HFF-Myc (cell line): ENCODE data around the gene SH3BGR.

Source experiments
- DNase-seq: peaks from one replicate; pipeline ENCODE4 v3.0.0-alpha.2; 2011; ENCODE audit warnings: low read depth; ENCODE audit errors: extremely low read depth
- H3K4me3 ChIP-seq: replicated peaks from 2 replicates; pipeline ENCODE4 v1.5.1; 2011; ENCODE audit warnings: low read depth, mild to moderate bottlenecking, control low read depth, low read length
- TF ChIP-seq, protein P1 (sequence below): IDR thresholded peaks from 2 replicates; pipeline ENCODE4 v1.5.1; 2012; ENCODE audit warnings: mild to moderate bottlenecking, low read depth, low read length, control low read depth; ENCODE audit errors: missing control alignments

The SH3BGR gene

DNA sequence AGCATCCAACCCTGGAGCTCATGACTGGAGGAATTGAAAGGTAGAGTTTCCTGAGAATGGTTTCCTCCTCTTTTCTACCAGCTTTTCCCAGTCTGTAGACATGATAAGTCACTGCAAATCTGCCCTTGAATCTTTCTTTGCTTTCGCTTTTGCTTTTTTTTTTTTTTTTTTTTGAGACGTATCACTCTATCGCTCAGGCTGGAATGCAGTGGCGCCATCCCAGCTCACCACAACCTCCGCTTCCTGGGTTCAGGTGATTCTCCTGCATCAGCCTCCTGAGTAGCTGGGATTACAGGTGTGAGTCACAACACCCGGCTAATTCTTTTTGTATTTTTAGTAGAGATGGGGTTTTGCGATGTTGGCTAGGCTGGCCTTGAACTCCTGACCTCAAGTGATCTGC is 4.5 kb upstream of the SH3BGR start:
- TF ChIP-seq, protein P1, sequence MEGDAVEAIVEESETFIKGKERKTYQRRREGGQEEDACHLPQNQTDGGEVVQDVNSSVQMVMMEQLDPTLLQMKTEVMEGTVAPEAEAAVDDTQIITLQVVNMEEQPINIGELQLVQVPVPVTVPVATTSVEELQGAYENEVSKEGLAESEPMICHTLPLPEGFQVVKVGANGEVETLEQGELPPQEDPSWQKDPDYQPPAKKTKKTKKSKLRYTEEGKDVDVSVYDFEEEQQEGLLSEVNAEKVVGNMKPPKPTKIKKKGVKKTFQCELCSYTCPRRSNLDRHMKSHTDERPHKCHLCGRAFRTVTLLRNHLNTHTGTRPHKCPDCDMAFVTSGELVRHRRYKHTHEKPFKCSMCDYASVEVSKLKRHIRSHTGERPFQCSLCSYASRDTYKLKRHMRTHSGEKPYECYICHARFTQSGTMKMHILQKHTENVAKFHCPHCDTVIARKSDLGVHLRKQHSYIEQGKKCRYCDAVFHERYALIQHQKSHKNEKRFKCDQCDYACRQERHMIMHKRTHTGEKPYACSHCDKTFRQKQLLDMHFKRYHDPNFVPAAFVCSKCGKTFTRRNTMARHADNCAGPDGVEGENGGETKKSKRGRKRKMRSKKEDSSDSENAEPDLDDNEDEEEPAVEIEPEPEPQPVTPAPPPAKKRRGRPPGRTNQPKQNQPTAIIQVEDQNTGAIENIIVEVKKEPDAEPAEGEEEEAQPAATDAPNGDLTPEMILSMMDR = no peak
- no peak overlapping the region for H3K4me3 ChIP-seq
- DNase-seq = no peak

DNA sequence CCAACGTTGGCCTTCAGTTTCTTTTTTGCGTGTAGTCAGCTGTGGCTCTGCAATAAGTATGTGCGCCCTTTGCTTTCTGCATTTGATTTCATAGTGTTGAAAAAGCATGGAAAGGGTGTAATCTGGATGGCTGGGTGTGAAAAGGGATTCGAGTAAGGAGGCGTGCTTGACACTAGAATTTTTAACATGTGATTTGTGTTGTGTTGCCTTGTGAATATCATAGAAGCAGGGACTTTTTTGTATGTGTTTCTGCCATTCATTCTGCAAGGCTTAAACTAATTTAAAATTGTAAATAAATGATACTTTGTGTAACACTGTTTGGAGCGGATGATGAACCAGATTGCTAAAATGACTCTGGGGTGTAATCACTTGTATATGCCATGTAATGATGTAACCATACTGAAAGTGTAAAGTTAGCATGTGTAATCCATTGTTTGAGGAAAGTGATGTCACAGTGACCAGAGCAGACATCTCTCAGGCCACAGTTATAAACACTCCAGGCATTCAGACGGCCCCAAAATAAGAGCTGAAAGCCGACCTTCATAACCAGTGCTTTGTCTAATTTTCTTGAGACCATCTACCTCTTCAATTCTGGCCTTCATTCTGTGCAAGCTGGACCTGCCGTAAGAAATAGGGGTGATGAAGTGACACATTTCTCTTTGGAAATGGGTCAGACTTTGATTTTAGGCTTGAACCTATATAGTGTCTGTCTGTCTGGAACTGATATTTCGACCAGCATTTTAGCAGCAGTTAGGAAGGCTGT is 618 bp downstream of the SH3BGR start:
- TF ChIP-seq, protein P1 = no peak
- no peak overlapping the region for H3K4me3 ChIP-seq
- no peak for DNase-seq

DNA sequence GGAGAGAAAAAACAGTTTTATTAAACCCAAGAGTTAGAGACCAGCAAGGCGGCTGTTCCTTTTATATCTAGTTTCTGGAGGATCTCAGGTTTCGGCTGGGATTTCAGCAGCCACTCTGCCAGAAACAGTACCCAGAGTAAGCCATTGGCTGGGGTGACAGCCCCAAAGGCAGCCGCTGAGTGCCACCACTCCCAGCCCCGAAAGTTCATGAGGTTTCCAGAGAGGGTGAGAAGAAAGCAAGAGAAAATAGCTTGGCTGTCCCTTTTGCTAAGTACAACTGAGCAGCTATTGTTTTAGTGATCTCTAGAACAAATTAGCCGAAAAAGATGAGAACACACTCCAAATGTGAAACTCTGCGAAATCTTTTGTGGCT is 1.2 kb downstream of the SH3BGR start:
- TF ChIP-seq, protein P1 = no peak
- no peak overlapping the region for H3K4me3 ChIP-seq
- DNase-seq = no peak

DNA sequence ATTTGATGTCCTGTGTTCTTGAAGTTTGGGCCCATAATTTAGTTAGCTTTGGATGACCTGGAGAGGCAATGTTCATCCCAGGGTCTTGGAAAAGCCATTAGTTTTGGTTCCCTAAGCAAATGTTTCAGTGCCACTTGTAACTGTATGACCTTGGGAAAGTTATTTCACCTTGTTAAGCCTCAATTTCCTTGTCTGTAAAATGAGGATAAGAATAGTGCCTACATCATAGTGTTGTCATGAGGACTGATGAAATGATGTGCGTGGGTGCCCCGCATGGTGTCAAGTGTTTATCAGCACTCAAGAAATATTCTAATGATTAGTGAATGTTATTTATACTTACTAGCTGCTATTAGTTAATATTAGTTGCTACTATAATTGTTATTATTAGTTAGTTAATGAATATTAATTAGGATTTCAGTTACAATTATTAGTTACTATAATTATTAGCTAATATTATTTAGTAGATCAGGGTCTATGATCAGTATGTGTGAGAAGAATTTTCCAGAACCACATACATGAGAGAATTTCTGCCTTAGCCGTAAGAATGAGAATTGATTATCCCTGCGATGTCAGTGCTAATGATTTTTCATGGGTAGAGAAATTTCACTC is 1.9 kb downstream of the SH3BGR start:
- no peak for DNase-seq
- no peak overlapping the region for H3K4me3 ChIP-seq
- TF ChIP-seq, protein P1 = no peak

DNA sequence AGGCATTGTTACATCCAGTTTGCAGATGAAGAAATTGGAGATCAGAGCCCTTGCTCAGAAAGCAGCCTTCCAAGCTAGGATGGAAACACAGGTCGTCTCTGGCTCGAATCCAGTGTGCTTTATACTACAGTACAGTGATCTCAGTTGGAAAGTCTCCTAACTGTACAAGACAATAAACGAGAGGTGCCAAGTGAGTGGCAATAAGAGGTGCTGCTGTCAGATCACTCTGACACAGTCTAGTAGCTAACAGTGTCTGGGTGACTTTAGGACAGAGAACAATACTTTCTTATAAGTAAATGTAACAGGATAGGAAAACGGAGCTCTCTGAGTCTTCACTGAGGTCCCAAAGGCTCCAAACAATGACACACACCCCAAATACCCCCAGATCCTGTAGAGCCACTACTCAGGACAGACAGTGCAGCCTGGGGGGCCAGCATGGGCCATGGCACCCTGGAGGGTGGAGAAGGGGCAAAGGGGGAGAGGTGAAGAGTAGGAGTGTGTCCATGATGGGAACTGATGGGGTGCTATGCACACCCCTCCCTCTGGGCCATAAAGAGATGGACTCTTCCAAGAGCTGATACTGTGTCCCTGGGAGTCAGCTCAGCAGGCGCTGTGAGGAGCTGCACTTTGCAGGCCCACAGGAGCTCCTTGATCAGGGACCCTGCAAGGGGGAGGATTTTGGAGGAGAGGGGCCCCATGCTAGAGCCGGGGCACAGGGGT is 3.3 kb downstream of the SH3BGR start:
- no peak for DNase-seq
- no peak overlapping the region for H3K4me3 ChIP-seq
- TF ChIP-seq, protein P1 = no peak

DNA sequence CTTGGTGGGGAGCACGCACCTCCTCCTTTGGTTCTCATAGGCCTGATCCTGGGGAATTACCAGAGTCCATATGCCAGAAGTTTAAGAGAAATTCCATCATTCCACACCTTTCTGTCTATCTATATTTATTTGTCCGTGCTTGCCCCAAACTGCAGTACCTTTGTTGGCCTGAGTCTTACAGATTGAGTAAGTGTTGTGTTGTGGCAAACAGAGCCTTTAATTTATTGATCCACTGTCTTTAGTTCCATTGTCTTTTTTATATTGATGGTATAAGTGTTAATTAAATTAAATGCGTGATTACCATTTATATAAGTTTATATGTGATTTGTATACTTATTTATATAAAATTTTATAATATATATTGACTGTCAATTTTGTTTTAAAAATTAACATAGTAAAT is 4.9 kb downstream of the SH3BGR start:
- no peak for DNase-seq
- H3K4me3 ChIP-seq = no peak overlapping the region
- TF ChIP-seq, protein P1 = peak; percentile 2
